Neural cell (in vitro differentiated cells): Measurements from ENCODE around the gene FSHR. TPM values are rescaled to one million over a fixed set of nuclear protein-coding genes. Genes with fewer than 3 reads are reported as not detected.
A peak's percentile ranks its signal among the peaks of the same experiment; 100 is the strongest.

Experiments used
- H2AFZ ChIP-seq: fragments of 200-600, 300-800 bp; sonication (generic), shearing (Covaris generic); 2 replicates; pipeline ENCODE4 v1.6.0; 2014; ENCODE audit warnings: low read depth, mild to moderate bottlenecking, antibody characterized with exemption, low read length, moderate library complexity
- H3F3A ChIP-seq: fragments of 200-600 bp; shearing (Covaris generic); 2 replicates; pipeline ENCODE4 v1.6.1; 2016; ENCODE audit warnings: mild to moderate bottlenecking, moderate library complexity, mixed read lengths, antibody characterized with exemption, low read length; ENCODE audit not compliant: insufficient read depth, poor library complexity, severe bottlenecking
- H3K27ac ChIP-seq: fragments of 200-600, 300-800 bp; sonication (generic), shearing (Covaris generic); 2 replicates; pipeline ENCODE4 v1.5.1; 2014; ENCODE audit warnings: mild to moderate bottlenecking, low read length, moderate library complexity
- H3K27me3 ChIP-seq: fragments of 300-800, 200-600 bp; sonication (generic), shearing (Covaris generic); 2 replicates; pipeline ENCODE4 v1.6.0; 2014; ENCODE audit warnings: mild to moderate bottlenecking, low read depth, low read length, moderate library complexity; ENCODE audit not compliant: insufficient read depth
- H3K36me3 ChIP-seq: fragments of 300-800, 200-600 bp; sonication (generic), shearing (Covaris generic); 2 replicates; pipeline ENCODE4 v1.5.1; 2014; ENCODE audit warnings: mild to moderate bottlenecking, antibody characterized with exemption, low read length, moderate library complexity; ENCODE audit not compliant: insufficient read depth
- H3K4me2 ChIP-seq: fragments of 300-800, 200-600 bp; sonication (generic), shearing (Covaris generic); 2 replicates; pipeline ENCODE4 v1.6.0; 2014; ENCODE audit warnings: mild to moderate bottlenecking, low read length
- H3K4me3 ChIP-seq: fragments of 300-800, 200-600 bp; sonication (generic), shearing (Covaris generic); 2 replicates; pipeline ENCODE4 v1.5.1; 2014; ENCODE audit warnings: mild to moderate bottlenecking, low read length, moderate library complexity
- H3K79me2 ChIP-seq: fragments of 200-600 bp; shearing (Covaris generic); replicated peaks from 2 replicates; pipeline ENCODE4 v1.6.0; 2014; ENCODE audit warnings: mild to moderate bottlenecking, low read length, moderate library complexity; ENCODE audit not compliant: insufficient read depth
- H3K9ac ChIP-seq: fragments of 300-800, 200-600 bp; sonication (generic), shearing (Covaris generic); 2 replicates; pipeline ENCODE4 v1.6.1; 2016; ENCODE audit warnings: mild to moderate bottlenecking, low read length, mixed read lengths
- H3K9me2 ChIP-seq: fragments of 200-600 bp; shearing (Covaris generic); 2 replicates; pipeline ENCODE4 v1.6.1; 2016; ENCODE audit warnings: mild to moderate bottlenecking, low read length, mixed read lengths; ENCODE audit not compliant: insufficient read depth
- H3K9me3 ChIP-seq: fragments of 200-600, 300-800 bp; sonication (generic), shearing (Covaris generic); 2 replicates; pipeline ENCODE4 v1.6.1; 2016; ENCODE audit warnings: mild to moderate bottlenecking, mixed run types, low read length, moderate library complexity, mixed read lengths
- H4K20me1 ChIP-seq: fragments of 200-600 bp; shearing (Covaris generic); 2 replicates; pipeline ENCODE4 v1.6.1; 2016; ENCODE audit warnings: mild to moderate bottlenecking, mixed run types; ENCODE audit not compliant: insufficient read depth
- EP300 ChIP-seq: fragments of 450-650 bp; conservative IDR thresholded peaks from 2 replicates; pipeline ENCODE4 v1.6.1; 2014; ENCODE audit warnings: antibody characterized with exemption, mild to moderate bottlenecking, moderate library complexity; ENCODE audit not compliant: poor library complexity, severe bottlenecking
- EZH2 ChIP-seq: fragments of 200-600, 300-800 bp; shearing (Covaris generic), sonication (generic); IDR thresholded peaks from 2 replicates; pipeline ENCODE4 v1.6.1; 2014; ENCODE audit warnings: antibody characterized with exemption, low read length, borderline replicate concordance, mild to moderate bottlenecking; ENCODE audit not compliant: insufficient read depth, poor library complexity, severe bottlenecking
- MXI1 ChIP-seq: fragments of 450-650 bp; conservative IDR thresholded peaks from 2 replicates; pipeline ENCODE4 v1.6.1; 2014; ENCODE audit warnings: antibody characterized with exemption, mild to moderate bottlenecking; ENCODE audit not compliant: poor library complexity, severe bottlenecking
- POLR2AphosphoS5 ChIP-seq: IDR thresholded peaks from 2 replicates; pipeline ENCODE4 v1.6.1; 2012
- RAD21 ChIP-seq: fragments of 450-650 bp; conservative IDR thresholded peaks from 2 replicates; pipeline ENCODE4 v1.6.1; 2014; ENCODE audit warnings: antibody characterized with exemption, mild to moderate bottlenecking, moderate library complexity
- REST ChIP-seq: IDR thresholded peaks from 2 replicates; pipeline ENCODE4 v1.6.1; 2012; ENCODE audit warnings: borderline replicate concordance
- SMC3 ChIP-seq: fragments of 450-650 bp; conservative IDR thresholded peaks from 2 replicates; pipeline ENCODE4 v1.6.1; 2014; ENCODE audit warnings: antibody characterized with exemption, mild to moderate bottlenecking, moderate library complexity; ENCODE audit not compliant: poor library complexity
- TAF1 ChIP-seq: IDR thresholded peaks from 2 replicates; pipeline ENCODE4 v1.6.1; 2012; ENCODE audit warnings: low read depth
- polyA plus RNA-seq: library from polyadenylated mRNA; depleted of rRNA; stranded (reverse); fragments of >200 nt; gene quantifications from 2 replicates; pipeline ENCODE4 v1.2.3, GENCODE V29; 2014
- TF ChIP-seq, protein P1 (sequence below): fragments of 450-650 bp; IDR thresholded peaks from 2 replicates; pipeline ENCODE4 v1.5.1; 2014; ENCODE audit warnings: antibody characterized with exemption, mild to moderate bottlenecking, moderate library complexity; ENCODE audit not compliant: poor library complexity, severe bottlenecking

Gene FSHR
- polyA plus RNA-seq, 1 donor from 2014 or later, result not detected

GRCh38 chr2:48979691-48980090 is 174.6 kb downstream of the FSHR start:
- Histone ChIP-seq H3K27me3 (no peaks in the 10 kb centered on the region), H3K36me3 (no peaks in the 10 kb centered on the region), H3K79me2 (no peaks in the 10 kb centered on the region), H3K9ac (no peak overlapping the region), H3F3A (peaks cover 6% of the 10 kb centered on the region), H4K20me1 (no peaks in the 10 kb centered on the region), H3K4me2 (no peak overlapping the region), H3K9me3 (no peaks in the 10 kb centered on the region), H3K9me2 (no peaks in the 10 kb centered on the region), H3K27ac (no peak overlapping the region), H3K4me3 (no peak overlapping the region), H2AFZ (no peak overlapping the region)
- TF ChIP-seq MXI1 (no peak), TAF1 (no peak), EP300 (no peak), RAD21 (no peak), POLR2AphosphoS5 (no peak), SMC3 (no peak), REST (no peak), EZH2 (no peak)
- TF ChIP-seq, protein P1, sequence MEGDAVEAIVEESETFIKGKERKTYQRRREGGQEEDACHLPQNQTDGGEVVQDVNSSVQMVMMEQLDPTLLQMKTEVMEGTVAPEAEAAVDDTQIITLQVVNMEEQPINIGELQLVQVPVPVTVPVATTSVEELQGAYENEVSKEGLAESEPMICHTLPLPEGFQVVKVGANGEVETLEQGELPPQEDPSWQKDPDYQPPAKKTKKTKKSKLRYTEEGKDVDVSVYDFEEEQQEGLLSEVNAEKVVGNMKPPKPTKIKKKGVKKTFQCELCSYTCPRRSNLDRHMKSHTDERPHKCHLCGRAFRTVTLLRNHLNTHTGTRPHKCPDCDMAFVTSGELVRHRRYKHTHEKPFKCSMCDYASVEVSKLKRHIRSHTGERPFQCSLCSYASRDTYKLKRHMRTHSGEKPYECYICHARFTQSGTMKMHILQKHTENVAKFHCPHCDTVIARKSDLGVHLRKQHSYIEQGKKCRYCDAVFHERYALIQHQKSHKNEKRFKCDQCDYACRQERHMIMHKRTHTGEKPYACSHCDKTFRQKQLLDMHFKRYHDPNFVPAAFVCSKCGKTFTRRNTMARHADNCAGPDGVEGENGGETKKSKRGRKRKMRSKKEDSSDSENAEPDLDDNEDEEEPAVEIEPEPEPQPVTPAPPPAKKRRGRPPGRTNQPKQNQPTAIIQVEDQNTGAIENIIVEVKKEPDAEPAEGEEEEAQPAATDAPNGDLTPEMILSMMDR, result no peak

DNA sequence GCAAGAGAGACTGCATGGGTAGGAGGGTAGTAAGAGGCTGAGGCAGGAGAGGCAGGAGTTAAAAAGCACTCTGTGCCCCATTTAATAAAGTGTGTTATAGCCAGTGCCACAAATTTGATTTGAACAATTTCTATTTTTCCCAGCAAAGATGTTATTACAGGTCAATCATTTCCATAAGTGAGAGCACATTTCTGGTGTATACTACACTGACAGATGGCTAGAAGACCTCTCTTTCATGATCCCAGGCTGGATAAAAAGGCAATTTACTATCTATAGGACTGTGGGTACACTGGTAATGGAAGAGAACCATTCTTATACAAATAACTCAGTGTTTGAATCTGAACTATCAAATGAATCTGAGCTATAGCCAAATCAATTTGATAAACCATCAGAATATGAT is 176.2 kb downstream of the FSHR start:
- no peaks in the 10 kb centered on the region for H3K27me3 ChIP-seq
- no peak overlapping the region for H3K4me2 ChIP-seq
- H3K9me3 ChIP-seq, result no peaks in the 10 kb centered on the region
- H3K9ac ChIP-seq, result no peak overlapping the region
- no peaks in the 10 kb centered on the region for H4K20me1 ChIP-seq
- H3K9me2 ChIP-seq, result no peaks in the 10 kb centered on the region
- peak overlapping the region; percentile 26 for H3K27ac ChIP-seq
- no peak for TF ChIP-seq REST
- TF ChIP-seq POLR2AphosphoS5, result peak; percentile 49
- TF ChIP-seq RAD21, result no peak
- TF ChIP-seq EP300, result peak; percentile 47
- H2AFZ ChIP-seq, result no peak overlapping the region
- no peaks in the 10 kb centered on the region for H3F3A ChIP-seq
- H3K36me3 ChIP-seq, result no peaks in the 10 kb centered on the region
- H3K79me2 ChIP-seq, result no peaks in the 10 kb centered on the region
- H3K4me3 ChIP-seq, result no peak overlapping the region
